ENCODE measurements around the gene PHF20. TPM values are rescaled to one million over a fixed set of nuclear protein-coding genes. Genes with fewer than 3 reads are reported as not detected.

PHF20 gene
- total RNA-seq, 1 donor from 2014 or later = 76.1 TPM

DNA sequence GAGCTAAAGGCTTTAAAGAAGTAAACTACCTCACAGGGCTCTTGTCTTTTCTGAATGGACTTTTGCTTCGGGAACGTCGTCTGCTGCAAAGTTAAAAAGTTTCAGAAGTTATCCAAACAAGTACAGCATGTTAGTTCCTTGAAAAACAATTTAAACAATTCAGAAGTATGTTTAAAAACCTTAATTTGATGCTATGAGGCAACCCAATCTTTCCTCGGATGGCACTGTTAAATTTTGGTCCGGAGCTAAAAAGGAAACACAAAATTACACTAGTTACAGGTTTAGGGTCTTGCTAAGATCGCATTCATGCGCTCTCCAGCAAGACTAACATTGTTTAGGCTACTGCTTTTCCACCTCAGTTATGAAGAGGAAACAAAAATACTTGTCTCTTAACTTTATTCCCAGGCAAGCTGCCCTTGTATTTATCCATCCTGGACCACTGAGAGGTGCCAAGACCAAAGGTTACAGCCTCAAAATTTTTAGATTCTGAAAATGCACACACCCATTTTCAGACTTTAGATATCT is 42.5 kb upstream of the PHF20 start:
- H3K27me3 Mint-ChIP-seq (ENCODE audit: unreplicated experiment) = peaks cover 2% of the 10 kb centered on the region
- no peak overlapping the region for H3K27ac Mint-ChIP-seq (ENCODE audit: unreplicated experiment)
- no peak for DNase-seq
- peaks cover 1% of the 10 kb centered on the region for H3K4me1 Mint-ChIP-seq (ENCODE audit: low read depth, unreplicated experiment)
- no peak overlapping the region for H3K4me3 Mint-ChIP-seq (ENCODE audit: unreplicated experiment)
- TF ChIP-seq, protein P1, sequence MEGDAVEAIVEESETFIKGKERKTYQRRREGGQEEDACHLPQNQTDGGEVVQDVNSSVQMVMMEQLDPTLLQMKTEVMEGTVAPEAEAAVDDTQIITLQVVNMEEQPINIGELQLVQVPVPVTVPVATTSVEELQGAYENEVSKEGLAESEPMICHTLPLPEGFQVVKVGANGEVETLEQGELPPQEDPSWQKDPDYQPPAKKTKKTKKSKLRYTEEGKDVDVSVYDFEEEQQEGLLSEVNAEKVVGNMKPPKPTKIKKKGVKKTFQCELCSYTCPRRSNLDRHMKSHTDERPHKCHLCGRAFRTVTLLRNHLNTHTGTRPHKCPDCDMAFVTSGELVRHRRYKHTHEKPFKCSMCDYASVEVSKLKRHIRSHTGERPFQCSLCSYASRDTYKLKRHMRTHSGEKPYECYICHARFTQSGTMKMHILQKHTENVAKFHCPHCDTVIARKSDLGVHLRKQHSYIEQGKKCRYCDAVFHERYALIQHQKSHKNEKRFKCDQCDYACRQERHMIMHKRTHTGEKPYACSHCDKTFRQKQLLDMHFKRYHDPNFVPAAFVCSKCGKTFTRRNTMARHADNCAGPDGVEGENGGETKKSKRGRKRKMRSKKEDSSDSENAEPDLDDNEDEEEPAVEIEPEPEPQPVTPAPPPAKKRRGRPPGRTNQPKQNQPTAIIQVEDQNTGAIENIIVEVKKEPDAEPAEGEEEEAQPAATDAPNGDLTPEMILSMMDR (IDR thresholded peaks at IDR 0.05; ENCODE audit: partially characterized antibody, unreplicated experiment) = no peak
- peaks cover 1% of the 10 kb centered on the region for H3K9me3 Mint-ChIP-seq (ENCODE audit: unreplicated experiment)
- H3K36me3 Mint-ChIP-seq (ENCODE audit: unreplicated experiment) = no peaks in the 10 kb centered on the region

DNA sequence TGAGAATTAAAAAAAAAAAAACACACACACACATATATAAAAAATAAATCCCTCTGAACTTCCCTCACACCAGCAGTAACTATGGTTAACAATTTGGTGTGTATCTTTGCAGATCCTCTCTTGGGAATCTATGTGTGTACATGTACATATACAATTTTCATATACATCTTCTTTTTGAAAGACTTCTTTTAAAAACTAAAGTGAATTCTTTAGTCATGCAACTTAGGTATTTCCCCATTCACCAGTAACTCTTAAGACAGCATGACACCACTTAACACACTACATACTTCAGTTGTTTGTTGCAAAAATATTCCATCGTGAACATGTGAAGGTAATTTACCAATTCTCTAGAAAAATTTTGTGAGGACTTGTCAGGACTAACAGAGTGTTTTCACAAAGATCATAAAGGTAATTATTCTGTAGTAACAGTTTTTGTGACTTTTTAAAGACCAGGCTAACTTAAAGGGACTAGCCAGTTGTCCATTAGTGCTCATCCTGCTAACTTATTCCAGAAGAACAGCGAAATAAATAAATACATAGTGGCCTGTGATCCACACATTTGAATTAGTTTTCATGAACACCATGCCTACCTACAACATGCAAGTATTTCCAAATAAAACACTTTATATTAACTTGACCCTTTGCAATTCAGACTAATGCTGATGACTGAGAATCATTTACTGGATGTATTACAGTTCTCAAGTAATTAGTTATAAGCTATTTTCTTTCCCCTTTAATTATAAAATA is 41.8 kb upstream of the PHF20 start:
- Mint-ChIP-seq H3K9me3 (ENCODE audit: unreplicated experiment) (peaks cover 1% of the 10 kb centered on the region), H3K36me3 (ENCODE audit: unreplicated experiment) (no peaks in the 10 kb centered on the region), H3K27ac (ENCODE audit: unreplicated experiment) (no peak overlapping the region), H3K4me3 (ENCODE audit: unreplicated experiment) (no peak overlapping the region), H3K27me3 (ENCODE audit: unreplicated experiment) (peaks cover 2% of the 10 kb centered on the region), H3K4me1 (ENCODE audit: low read depth, unreplicated experiment) (peaks cover 3% of the 10 kb centered on the region)
- TF ChIP-seq, protein P1 (IDR thresholded peaks at IDR 0.05; ENCODE audit: partially characterized antibody, unreplicated experiment) = no peak
- no peak for DNase-seq

DNA sequence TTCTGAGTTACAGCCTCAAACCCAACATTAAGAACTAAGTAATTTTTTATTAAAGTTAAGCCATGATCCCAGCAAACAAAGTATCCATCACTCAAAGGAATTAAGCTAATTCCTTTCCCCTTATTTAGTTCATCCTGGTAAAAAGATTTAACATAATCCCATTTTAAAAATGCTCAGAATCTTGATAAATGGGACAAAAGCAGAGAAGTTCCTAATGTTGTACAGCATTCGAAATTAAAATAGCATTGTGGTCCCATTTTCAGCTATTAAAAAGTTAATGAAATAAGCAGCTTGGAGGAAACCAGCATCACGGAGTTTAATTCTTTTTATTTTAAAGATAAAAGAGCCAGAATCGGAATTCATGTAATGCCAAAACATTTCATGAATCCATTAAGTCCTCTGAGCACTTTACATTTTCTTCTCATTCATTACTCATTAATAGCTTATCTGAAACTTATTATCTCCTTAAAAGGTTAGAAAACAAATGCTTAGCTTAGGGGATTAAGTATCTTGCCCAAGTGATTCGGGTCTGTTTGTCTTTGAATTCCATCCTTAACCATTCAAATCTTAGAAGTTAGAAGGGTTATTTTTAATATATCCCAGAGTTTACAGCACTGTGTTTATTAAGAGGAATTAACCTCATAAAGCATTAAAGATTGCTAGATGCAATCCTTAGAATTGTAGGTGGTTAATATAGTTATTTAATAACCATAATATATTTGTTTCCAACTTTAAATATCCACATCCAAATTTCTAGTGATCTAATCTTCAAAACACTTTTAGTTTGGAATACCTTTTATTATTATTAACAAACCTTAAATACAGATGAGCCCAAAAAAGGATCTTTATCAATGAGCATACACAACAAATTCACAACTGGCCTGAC is 41.0 kb upstream of the PHF20 start:
- DNase-seq = no peak
- Mint-ChIP-seq H3K36me3 (ENCODE audit: unreplicated experiment) (no peaks in the 10 kb centered on the region), H3K9me3 (ENCODE audit: unreplicated experiment) (peaks cover 1% of the 10 kb centered on the region), H3K4me1 (ENCODE audit: low read depth, unreplicated experiment) (peaks cover 3% of the 10 kb centered on the region), H3K4me3 (ENCODE audit: unreplicated experiment) (no peak overlapping the region), H3K27me3 (ENCODE audit: unreplicated experiment) (no peaks in the 10 kb centered on the region), H3K27ac (ENCODE audit: unreplicated experiment) (no peak overlapping the region)
- TF ChIP-seq, protein P1 (IDR thresholded peaks at IDR 0.05; ENCODE audit: partially characterized antibody, unreplicated experiment) = no peak

DNA sequence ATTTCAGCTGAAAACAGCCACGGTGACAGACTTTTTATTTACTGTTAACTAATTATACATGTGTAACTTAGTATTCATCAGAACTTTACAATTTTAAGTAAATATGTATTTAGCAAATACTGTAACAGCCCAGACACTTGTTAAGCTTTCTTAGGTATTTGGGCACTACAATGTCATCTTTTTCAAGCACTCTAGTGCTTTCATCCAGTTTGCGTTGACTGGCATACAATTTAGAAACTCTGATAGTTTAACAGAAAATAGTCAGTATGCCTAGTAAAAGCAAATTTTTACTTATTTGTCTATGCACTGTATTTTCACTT is 40.4 kb upstream of the PHF20 start:
- Mint-ChIP-seq H3K36me3 (ENCODE audit: unreplicated experiment) (no peaks in the 10 kb centered on the region), H3K4me3 (ENCODE audit: unreplicated experiment) (no peak overlapping the region), H3K4me1 (ENCODE audit: low read depth, unreplicated experiment) (peaks cover 6% of the 10 kb centered on the region), H3K9me3 (ENCODE audit: unreplicated experiment) (peaks cover 1% of the 10 kb centered on the region), H3K27ac (ENCODE audit: unreplicated experiment) (no peak overlapping the region), H3K27me3 (ENCODE audit: unreplicated experiment) (no peaks in the 10 kb centered on the region)
- DNase-seq = no peak
- TF ChIP-seq, protein P1 (IDR thresholded peaks at IDR 0.05; ENCODE audit: partially characterized antibody, unreplicated experiment) = no peak
